ENCODE results near the gene CA12.

GRCh38 chr15:63398456-63398855 is 16.8 kb upstream of the CA12 start:
- TF ChIP-seq CTCF (conservative IDR thresholded peaks at IDR 0.05 in 1 of 2, IDR thresholded peaks at IDR 0.05 in 1 of 2; ENCODE audit: extremely low read depth in 1 of 2, insufficient read depth in 1 of 2, low read depth in 1 of 2, low read length in 2 of 2): no peak
- TF ChIP-seq EZH2 (IDR thresholded peaks at IDR 0.05; ENCODE audit: borderline replicate concordance, low read length): no peak

Measured in mammary epithelial cell (primary cell).